HepG2 (cell line): ENCODE results near the gene SPEM2. TPM values are rescaled to one million over a fixed set of nuclear protein-coding genes. Genes with fewer than 3 reads are reported as not detected.

ENCODE experiments used
- ARNTL ChIP-seq: sonication (generic); formaldehyde crosslinking; IDR thresholded peaks from 2 replicates; pipeline ENCODE4 v1.4.0; 2020; ENCODE audit warnings: mild to moderate bottlenecking, missing genetic modification reagents
- DNMT3B ChIP-seq: conservative IDR thresholded peaks from 2 replicates; pipeline ENCODE4 v1.6.1; 2016; ENCODE audit warnings: missing biosample characterization, control low read depth
- ESRRA ChIP-seq: sonication (generic); formaldehyde crosslinking; IDR thresholded peaks from 2 replicates; pipeline ENCODE4 v1.5.1; 2020; ENCODE audit warnings: mild to moderate bottlenecking, low read depth, missing genetic modification reagents
- FOXO1 ChIP-seq: sonication (generic); formaldehyde crosslinking; IDR thresholded peaks from 2 replicates; pipeline ENCODE4 v1.4.0; 2020; ENCODE audit warnings: missing genetic modification reagents
- HINFP ChIP-seq: sonication (generic); formaldehyde crosslinking; IDR thresholded peaks from 2 replicates; pipeline ENCODE4 v1.4.0; 2020; ENCODE audit warnings: low read depth, mild to moderate bottlenecking, missing genetic modification reagents
- HMG20A ChIP-seq: IDR thresholded peaks from 2 replicates; pipeline ENCODE4 v1.6.1; 2016; ENCODE audit warnings: borderline replicate concordance
- HNRNPLL ChIP-seq: fragments of 200-400 bp; formaldehyde crosslinking; IDR thresholded peaks from 2 replicates; pipeline ENCODE4 v1.6.1; 2017; ENCODE audit warnings: mild to moderate bottlenecking, low read depth, low read length; ENCODE audit not compliant: poor library complexity, severe bottlenecking
- MED13 ChIP-seq: sonication (generic); formaldehyde crosslinking; IDR thresholded peaks from 2 replicates; pipeline ENCODE4 v1.5.0; 2020; ENCODE audit warnings: missing genetic modification reagents
- PAX8 ChIP-seq: sonication (generic); formaldehyde crosslinking; IDR thresholded peaks from 2 replicates; pipeline ENCODE4 v1.8.0; 2022; ENCODE audit warnings: mild to moderate bottlenecking, missing genetic modification reagents, borderline replicate concordance
- RAD21 ChIP-seq: fragments of 450-650 bp; formaldehyde crosslinking; IDR thresholded peaks from 2 replicates; pipeline ENCODE4 v1.5.0; 2020; ENCODE audit warnings: mild to moderate bottlenecking
- RFXANK ChIP-seq: IDR thresholded peaks from 2 replicates; pipeline ENCODE4 v1.6.1; 2016
- TCF7 ChIP-seq: sonication (generic); IDR thresholded peaks from 2 replicates; pipeline ENCODE4 v1.6.1; 2016; ENCODE audit warnings: antibody characterized with exemption, low read depth
- TP53 ChIP-seq: sonication (generic); formaldehyde crosslinking; conservative IDR thresholded peaks from 2 replicates; pipeline ENCODE4 v1.4.0; 2020; ENCODE audit warnings: missing genetic modification reagents
- ZNF10 ChIP-seq: sonication (generic); formaldehyde crosslinking; IDR thresholded peaks from 2 replicates; pipeline ENCODE4 v1.4.0; 2020; ENCODE audit warnings: mild to moderate bottlenecking, low read depth, missing genetic modification reagents, borderline replicate concordance
- ZNF503 ChIP-seq: sonication (generic); formaldehyde crosslinking; IDR thresholded peaks from 2 replicates; pipeline ENCODE4 v1.4.0; 2020; ENCODE audit warnings: missing genetic modification reagents
- ZSCAN21 ChIP-seq: sonication (generic); formaldehyde crosslinking; IDR thresholded peaks from 2 replicates; pipeline ENCODE4 v1.8.0; 2022; ENCODE audit warnings: mild to moderate bottlenecking, missing genetic modification reagents, moderate library complexity, borderline replicate concordance
- polyA plus RNA-seq, 8 experiments: library from polyadenylated mRNA; depleted of rRNA in 3 of 8; stranded (reverse) in 7 of 8; unstranded in 1 of 8; fragments of >200 nt; fragmentation: Illumina TruSeq in 4 of 8; extraction: Trizol in 4 of 8; gene quantifications; 2 replicates each; pipeline versions ENCODE4 v1.2.1 to v1.2.3, GENCODE V29; 2011 to 2016; ENCODE audit warnings: low read depth in 4 of 8, missing spikeins in 1 of 8, mixed read lengths in 1 of 8; ENCODE audit not compliant: insufficient read depth in 1 of 8
- total RNA-seq, 5 experiments: library from RNA; depleted of rRNA; stranded (reverse); fragments of >200 nt; fragmentation: Illumina TruSeq; extraction: Trizol; gene quantifications; 2 replicates each; pipeline ENCODE4 v1.2.3, GENCODE V29; 2016; ENCODE audit warnings: low read depth in 1 of 5
- TF ChIP-seq, protein P1 (sequence below): sonication (generic); formaldehyde crosslinking; IDR thresholded peaks from 2 replicates; pipeline ENCODE4 v1.5.0; 2020; ENCODE audit warnings: mild to moderate bottlenecking, missing genetic modification reagents
- TF ChIP-seq, protein P2 (sequence below): sonication (generic); formaldehyde crosslinking; IDR thresholded peaks from 2 replicates; pipeline ENCODE4 v1.4.0; 2020; ENCODE audit warnings: missing genetic modification reagents

Gene SPEM2
- total and polyA plus RNA-seq, 2 of the 13 experiments (the other 11 are each of a cell fraction or from before 2014, with no cell fraction given): not detected

- TF ChIP-seq, protein P1, sequence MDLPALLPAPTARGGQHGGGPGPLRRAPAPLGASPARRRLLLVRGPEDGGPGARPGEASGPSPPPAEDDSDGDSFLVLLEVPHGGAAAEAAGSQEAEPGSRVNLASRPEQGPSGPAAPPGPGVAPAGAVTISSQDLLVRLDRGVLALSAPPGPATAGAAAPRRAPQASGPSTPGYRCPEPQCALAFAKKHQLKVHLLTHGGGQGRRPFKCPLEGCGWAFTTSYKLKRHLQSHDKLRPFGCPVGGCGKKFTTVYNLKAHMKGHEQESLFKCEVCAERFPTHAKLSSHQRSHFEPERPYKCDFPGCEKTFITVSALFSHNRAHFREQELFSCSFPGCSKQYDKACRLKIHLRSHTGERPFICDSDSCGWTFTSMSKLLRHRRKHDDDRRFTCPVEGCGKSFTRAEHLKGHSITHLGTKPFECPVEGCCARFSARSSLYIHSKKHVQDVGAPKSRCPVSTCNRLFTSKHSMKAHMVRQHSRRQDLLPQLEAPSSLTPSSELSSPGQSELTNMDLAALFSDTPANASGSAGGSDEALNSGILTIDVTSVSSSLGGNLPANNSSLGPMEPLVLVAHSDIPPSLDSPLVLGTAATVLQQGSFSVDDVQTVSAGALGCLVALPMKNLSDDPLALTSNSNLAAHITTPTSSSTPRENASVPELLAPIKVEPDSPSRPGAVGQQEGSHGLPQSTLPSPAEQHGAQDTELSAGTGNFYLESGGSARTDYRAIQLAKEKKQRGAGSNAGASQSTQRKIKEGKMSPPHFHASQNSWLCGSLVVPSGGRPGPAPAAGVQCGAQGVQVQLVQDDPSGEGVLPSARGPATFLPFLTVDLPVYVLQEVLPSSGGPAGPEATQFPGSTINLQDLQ (CRISPR knock-in tag): no peak
- peak; percentile 64; the same call in 1 of the 2 replicates for TF ChIP-seq ARNTL (CRISPR knock-in tag)
- TF ChIP-seq PAX8 (CRISPR knock-in tag): 0 out of 2 replicates have a peak, but pooled peaks have one; percentile 43
- TF ChIP-seq MED13: no peak
- no peak for TF ChIP-seq ZNF10 (CRISPR knock-in tag)
- TF ChIP-seq DNMT3B (CRISPR knock-in tag): peak; percentile 79; the same call in 1 of the 2 replicates
- peak; percentile 69; the same call in 1 of the 2 replicates for TF ChIP-seq HINFP (CRISPR knock-in tag)
- TF ChIP-seq HMG20A: no peak
- no peak for TF ChIP-seq ZNF503
- peak; percentile 73 for TF ChIP-seq HNRNPLL
- peak; percentile 68 for TF ChIP-seq ZSCAN21 (CRISPR knock-in tag)
- peak; percentile 43; the same call in 1 of the 2 replicates for TF ChIP-seq RAD21 (CRISPR knock-in tag)
- no peak for TF ChIP-seq TCF7
- no peak for TF ChIP-seq TP53 (CRISPR knock-in tag)
- TF ChIP-seq ESRRA (CRISPR knock-in tag): peak; percentile 75
- TF ChIP-seq, protein P2, sequence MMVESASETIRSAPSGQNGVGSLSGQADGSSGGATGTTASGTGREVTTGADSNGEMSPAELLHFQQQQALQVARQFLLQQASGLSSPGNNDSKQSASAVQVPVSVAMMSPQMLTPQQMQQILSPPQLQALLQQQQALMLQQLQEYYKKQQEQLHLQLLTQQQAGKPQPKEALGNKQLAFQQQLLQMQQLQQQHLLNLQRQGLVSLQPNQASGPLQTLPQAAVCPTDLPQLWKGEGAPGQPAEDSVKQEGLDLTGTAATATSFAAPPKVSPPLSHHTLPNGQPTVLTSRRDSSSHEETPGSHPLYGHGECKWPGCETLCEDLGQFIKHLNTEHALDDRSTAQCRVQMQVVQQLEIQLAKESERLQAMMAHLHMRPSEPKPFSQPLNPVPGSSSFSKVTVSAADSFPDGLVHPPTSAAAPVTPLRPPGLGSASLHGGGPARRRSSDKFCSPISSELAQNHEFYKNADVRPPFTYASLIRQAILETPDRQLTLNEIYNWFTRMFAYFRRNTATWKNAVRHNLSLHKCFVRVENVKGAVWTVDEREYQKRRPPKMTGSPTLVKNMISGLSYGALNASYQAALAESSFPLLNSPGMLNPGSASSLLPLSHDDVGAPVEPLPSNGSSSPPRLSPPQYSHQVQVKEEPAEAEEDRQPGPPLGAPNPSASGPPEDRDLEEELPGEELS (CRISPR knock-in tag): peak; percentile 19; the same call in 1 of the 2 replicates
- TF ChIP-seq FOXO1 (CRISPR knock-in tag): no peak
- TF ChIP-seq RFXANK (CRISPR knock-in tag): no peak
Measured at GRCh38 chr17:7444682-7445618, 19.5 kb downstream of the SPEM2 start, which contains the start of gene CHRNB1 (continued).
